AG20443 (cell line): ENCODE data around the gene CACNG7.
"Not testable (repeated sequence)": the region's sequence is repeated elsewhere in the genome, so short reads cannot be mapped to it uniquely, and the experiment has no call there.

Source experiments
- DNase-seq: peaks from one replicate; pipeline ENCODE4 v3.0.0; 2012; ENCODE audit warnings: low spot score, mixed read lengths

Gene CACNG7

DNA sequence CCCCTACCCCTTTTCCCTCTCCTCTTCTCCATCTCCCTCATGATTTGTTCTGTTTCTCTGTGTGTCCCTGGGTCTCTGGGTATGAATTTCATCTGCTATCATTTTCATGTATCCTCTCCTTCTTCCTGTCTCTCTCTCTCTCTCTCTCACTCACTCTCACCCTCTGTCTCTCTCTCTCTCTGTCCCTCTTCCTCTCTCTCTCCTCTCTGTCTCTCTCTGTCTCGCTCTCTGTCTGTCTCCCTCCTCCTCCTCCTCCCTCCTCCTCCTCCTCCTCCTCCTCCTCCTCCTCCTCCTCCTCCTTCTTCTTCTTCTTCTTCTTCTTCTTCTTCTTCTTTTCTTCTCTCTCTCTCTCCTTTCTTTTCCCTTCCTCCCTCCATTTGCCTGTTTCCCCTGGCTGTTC is 3.3 kb upstream of the CACNG7 start:
- DNase-seq, result no peak

DNA sequence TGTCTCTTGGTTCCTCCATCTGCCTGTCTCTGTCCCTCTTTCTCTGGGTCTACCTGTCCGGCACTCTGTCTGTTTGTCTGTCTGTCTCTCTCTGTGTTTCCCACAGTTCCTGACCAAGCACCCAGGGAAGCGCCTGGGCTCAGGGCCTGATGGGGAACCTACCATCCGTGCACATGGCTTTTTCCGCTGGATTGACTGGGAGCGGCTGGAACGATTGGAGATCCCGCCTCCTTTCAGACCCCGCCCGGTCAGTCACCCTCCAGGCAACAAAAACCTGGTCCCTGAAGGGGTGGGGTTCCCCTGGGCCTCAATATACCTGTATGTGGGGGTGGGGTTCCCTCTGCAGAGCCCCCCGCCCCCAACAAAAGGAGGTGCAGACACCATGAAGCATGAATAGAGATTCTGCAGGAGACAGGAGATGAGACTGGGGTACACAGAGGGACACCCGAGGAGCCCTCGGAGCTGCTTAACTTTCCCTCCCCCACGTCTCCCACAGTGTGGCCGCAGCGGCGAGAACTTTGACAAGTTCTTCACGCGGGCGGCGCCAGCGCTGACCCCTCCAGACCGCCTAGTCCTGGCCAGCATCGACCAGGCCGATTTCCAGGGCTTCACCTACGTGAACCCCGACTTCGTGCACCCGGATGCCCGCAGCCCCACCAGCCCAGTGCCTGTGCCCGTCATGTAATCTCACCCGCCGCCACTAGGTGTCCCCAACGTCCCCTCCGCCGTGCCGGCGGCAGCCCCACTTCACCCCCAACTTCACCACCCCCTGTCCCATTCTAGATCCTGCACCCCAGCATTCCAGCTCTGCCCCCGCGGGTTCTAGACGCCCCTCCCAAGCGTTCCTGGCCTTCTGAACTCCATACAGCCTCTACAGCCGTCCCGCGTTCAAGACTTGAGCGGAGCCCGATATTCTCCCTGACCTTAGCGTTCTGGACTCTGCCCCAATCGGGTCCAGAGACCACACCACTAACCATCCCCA is 2.6 kb upstream of the CACNG7 start:
- peak; percentile 88 for DNase-seq

DNA sequence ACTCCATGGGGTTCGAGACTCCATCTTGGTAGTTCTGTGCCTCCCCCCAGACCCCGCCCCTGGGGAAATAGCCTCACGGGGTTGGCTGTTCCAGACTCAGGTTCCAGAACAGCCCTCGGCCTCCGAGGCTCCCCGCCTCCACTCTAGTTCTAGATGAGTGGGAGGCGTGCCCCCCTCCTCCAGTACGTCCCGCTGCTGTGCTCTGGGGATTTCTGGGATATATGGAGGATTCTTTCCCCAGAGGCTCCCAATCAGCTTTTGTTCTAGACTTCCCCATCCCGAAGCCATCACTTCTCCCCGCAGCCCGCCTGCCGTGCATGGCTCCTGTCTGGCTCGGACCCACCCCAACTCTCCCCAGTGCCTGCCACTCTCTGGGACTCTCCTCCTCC is 1.9 kb upstream of the CACNG7 start:
- DNase-seq, result no peak

DNA sequence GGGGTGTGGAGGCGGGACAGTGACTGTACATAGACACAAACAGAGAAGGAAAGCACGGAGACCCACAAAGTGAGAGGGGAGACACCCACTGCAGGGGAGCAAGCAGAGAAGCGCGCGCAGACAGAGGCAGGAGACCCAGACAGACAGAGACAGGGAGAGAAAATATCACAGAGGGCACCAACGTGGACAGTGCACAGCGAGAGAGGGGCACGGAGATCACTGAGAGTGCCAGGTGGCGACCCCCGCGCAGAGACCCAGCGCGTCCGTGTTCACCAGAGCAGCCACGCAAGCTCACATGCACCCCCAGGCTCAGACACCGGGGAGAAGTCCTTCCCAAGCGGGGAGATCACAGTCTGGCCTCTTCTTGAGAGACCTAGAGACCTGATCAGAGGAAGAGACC is 1.4 kb upstream of the CACNG7 start:
- DNase-seq, result no peak

DNA sequence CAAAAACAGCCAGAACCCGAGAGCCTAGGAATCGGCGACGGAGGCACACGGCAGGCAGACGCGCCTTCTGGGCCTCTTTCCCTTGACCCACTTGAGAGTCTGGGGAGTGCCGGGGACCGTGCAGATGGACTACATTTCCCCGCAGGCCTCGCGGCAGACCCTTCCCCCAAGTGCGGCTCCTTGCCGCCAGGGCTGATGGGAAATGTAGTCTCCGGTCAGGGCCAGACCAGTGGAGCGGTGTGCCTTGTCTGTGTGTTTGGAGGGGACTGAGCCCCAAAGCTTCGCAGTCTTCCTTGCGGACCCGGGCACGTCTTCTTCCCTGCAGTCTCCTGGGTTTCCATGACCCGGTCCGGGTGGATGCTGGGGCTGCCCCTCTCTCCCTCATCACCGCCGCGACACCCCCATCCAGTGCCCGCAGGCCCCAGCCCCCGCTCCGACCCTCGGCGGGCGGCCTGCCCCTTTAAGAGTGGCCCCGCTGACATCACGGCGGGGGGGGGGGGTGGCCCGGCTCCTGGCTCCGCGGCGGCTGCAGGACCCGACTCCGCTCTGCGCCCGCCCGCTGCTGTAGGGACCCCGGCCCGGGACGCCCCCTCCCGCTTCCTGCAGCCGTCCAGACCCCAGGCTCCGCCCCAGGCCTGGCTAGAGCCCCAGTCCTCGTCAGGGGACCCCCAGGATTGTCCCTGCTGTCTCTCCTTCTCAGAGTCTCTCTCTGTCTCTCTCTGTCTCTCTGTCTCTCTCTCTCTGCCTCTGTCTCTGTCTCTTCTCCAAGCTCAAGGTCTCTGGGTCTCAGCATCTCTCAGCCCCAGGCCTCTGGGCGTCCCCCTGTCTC is 758 bp upstream of the CACNG7 start:
- peak; percentile 66 for DNase-seq

- DNase-seq, result no peak
Measured at GRCh38 chr19:53909471-53910169, 542 bp downstream of the CACNG7 start.

GRCh38 chr19:53910170-53910518 is 1.1 kb downstream of the CACNG7 start:
- DNase-seq, result no peak

DNA sequence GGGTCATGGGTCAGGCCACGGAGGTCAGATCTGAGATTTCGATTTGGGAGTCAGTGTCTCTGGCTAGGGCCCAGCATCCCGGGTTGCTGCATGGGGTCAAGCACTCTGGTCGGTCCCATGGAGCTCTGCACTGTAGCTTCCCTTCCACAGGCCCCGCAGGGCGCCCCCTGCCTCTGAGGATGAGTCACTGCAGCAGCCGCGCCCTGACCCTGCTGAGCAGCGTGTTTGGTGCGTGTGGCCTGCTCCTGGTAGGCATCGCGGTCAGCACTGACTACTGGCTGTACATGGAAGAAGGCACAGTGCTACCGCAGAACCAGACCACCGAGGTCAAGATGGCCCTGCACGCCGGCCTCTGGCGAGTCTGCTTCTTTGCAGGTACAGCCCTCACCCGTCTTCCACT is 3.6 kb downstream of the CACNG7 start:
- DNase-seq, result no peak

GRCh38 chr19:53915000-53915399 is 5.9 kb downstream of the CACNG7 start:
- no peak for DNase-seq

- DNase-seq, result no peak
Measured at GRCh38 chr19:53916004-53916403, 6.9 kb downstream of the CACNG7 start.

- no peak for DNase-seq
Measured at GRCh38 chr19:53917356-53917755, 8.3 kb downstream of the CACNG7 start.

DNA sequence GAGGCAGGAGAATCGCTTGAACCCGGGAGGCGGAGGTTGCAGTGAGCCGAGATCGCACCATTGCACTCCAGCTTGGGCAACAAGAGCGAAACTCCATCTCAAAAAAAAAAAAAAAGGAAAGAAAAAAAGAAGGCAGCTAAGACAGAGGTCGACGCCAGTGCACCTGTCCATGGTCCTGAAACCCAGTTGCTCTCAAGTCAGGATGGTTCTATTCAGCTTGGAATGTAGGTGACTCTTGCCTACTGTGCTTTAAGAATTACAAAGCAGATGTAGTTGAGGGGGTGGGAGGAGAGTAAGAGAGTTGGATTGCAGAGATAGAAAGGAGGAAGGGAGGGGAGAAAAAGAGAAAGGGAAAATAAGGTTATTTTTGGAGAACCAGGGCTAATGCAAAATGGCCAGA is 18.7 kb downstream of the CACNG7 start:
- peak; percentile 73 for DNase-seq

DNA sequence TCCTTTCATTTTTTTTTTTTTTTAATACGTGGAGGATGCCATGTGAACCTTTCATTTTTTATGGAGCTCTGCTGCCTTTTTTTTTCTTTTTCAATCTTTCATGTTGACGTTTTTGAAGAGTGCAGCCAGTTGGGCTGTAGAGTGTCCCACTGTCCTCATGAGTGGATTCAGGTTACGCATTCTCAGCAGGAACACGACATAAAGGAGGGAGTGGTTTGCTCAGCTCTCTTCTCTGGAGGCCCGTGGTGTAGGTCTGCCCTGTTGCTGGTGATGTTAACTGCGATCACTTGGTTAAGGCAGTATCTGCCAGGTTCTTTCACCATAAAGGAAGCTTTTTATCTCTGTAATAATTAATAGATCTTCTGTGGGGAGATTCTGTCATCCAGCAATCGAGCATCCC is 27.0 kb downstream of the CACNG7 start:
- no peak for DNase-seq

DNA sequence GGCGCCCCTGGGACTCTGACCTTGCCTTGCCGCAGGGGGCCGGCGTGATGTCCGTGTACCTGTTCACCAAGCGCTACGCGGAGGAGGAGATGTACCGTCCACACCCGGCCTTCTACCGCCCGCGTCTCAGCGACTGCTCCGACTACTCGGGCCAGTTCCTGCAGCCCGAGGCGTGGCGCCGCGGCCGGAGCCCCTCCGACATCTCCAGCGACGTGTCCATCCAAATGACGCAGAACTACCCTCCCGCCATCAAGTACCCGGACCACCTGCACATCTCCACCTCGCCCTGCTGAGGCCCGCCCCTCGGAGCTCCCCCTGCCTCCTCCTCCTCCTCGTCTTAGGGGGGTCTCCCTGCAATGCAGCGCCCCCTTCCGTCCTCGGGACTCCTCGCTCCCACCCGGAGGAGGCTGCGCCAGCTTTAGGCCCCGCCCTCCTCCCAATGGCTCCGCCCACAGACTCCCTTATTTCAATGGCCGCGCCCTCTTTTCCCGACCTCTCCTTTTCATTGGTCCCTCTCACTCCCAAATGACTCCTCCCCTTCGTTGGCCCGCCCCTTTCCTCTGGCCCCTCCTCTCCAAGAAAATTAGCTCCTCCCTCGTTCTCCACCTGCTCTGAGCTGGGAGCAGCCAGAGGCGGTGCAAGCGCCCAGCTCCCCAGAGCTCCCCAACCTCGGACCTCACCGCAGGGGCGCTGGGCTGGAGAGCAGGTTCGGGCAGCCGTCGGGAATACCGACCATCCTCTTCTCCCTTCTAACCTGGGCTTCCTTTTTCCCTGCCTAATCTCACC is 33.1 kb downstream of the CACNG7 start:
- DNase-seq, result no peak

GRCh38 chr19:53944416-53944815 is 35.3 kb downstream of the CACNG7 start:
- DNase-seq, result no peak

DNA sequence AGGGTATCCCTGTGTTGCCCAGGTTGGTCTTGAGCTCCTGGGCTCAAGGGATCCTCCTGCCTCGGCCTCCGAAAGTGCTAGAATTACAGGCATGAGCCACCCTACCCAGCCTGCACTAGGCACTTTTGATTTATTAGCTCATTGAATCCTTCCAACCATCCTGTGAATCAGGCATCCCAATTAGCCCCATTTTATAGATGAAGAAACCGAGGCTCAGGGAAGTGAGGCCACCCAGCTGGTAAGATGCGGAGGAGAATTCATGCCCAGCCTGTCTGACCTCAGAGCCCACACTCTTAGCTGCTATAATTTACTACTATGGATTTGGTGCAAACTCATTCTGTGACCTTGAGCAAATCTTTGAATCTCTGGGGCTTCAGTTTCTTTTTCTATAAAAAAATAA is 35.9 kb downstream of the CACNG7 start:
- DNase-seq, result no peak

- no peak for DNase-seq
Measured at GRCh38 chr19:53945441-53945840, 36.4 kb downstream of the CACNG7 start.

DNA sequence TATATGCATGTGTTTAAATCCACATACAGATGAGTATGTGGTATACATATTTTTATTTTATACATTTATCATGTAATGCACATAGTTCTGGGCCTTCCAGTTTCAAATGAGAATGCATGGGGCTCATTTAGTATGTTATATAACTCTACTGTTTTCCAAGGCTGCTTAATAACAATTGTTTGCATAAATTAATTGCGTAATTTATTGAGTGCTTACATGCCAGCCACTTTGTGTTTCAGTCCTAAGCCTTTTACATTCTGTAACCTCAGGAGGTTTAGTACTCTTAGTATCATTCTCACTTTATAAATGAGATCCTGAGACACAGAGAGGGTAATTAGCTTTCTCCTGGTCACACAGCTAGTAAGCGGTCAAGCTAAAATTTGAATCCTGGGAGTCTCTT is 36.9 kb downstream of the CACNG7 start:
- DNase-seq, result no peak

DNA sequence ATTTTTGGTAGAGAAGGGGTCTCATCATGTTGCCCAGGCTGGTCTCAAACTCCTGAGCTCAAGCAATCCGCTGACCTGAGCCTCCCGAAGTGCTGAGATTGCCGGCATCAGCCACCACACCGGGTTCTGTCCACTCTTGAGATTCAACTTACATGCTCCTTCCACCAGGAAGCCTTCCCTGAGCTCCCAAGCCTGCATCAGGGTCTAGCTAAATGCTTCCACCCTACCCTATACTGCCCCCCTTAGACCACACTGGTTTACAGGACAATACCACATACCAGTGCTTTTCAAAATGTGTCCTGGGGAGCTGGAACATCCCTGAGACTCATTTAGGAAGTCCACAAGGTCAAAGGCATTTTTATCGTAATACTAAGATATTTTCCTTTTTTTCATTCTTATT is 38.5 kb downstream of the CACNG7 start:
- DNase-seq, result no peak

- DNase-seq, result not testable (repeated sequence)
Measured at GRCh38 chr19:53948611-53949010, 39.5 kb downstream of the CACNG7 start.

GRCh38 chr19:53951436-53951835 is 42.4 kb downstream of the CACNG7 start:
- DNase-seq, result no peak

DNA sequence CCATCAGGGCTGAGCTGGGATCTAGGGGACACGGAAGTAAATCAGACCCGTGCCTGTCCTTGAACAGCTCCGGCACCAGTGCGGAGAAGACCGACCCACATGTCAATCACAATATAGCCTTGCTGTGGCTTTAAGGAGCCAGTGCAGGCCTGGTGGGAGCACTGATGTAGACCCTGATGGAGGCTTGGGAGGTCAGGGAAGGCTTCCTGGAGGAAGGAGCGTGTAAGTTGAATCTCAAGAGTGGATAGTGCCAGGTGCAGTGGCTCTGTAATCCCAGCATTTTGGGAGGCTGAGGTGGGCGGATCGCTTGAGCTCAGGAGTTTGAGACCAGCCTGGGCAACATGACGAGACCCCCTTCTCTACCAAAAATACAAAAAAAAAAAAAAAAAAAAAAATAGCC is 42.9 kb downstream of the CACNG7 start:
- no peak for DNase-seq
